GM12878 (cell line): ENCODE measurements around the gene CSK. TPM values are rescaled to one million over a fixed set of nuclear protein-coding genes. Genes with fewer than 3 reads are reported as not detected.

ENCODE experiments used
- ATAC-seq: fragments of 200-7000 bp; cut with Tn5 transposase; 3 replicates; pipeline ENCODE4 v1.9.1; 2020; ENCODE audit warnings: mild to moderate bottlenecking, moderate library complexity
- BruUV-seq: library from RNA; stranded (reverse); fragments of 400-500 nt; replicated peaks from 2 replicates; lab custom pipeline; 2021; lab: Mats Ljungman, UMichigan
- CTCF ChIA-PET: fragments of 300-600 bp; sonication (Branson Sonifier 250); formaldehyde crosslinking; extraction: SDS; loops from one replicate; lab custom pipeline; 2021; ENCODE audit warnings: inconsistent platforms; lab: Yijun Ruan, JAX
- POLR2A ChIA-PET: fragments of 350-600 bp; formaldehyde crosslinking; extraction: SDS; loops from one replicate; lab custom pipeline; 2021; ENCODE audit warnings: inconsistent platforms; lab: Charles Lee
- RAD21 ChIA-PET: fragments of 300-600 bp; sonication (Branson Sonifier 250); formaldehyde crosslinking; loops from one replicate; lab custom pipeline; 2023; ENCODE audit warnings: antibody characterized with exemption; ENCODE audit not compliant: unreplicated experiment; lab: Charles Lee
- SMC1A ChIA-PET: fragments of 300-600 bp; sonication (Branson Sonifier 250); formaldehyde crosslinking; loops from one replicate; lab custom pipeline; 2023; ENCODE audit not compliant: unreplicated experiment, uncharacterized antibody; lab: Charles Lee
- DNase-seq: peaks from one replicate; pipeline ENCODE4 v3.0.0-alpha.2; 2011; ENCODE audit warnings: low read depth, low spot score
- FAIRE-seq: peaks from 3 replicates; lab custom pipeline; 2011; peaks lifted over from hg19 to GRCh38; lab: Jason Lieb, UNC
- H2AFZ ChIP-seq: 2 replicates; pipeline ENCODE4 v1.6.0; 2011; ENCODE audit warnings: low read depth, low read length, control low read depth; ENCODE audit not compliant: control insufficient read depth
- H3K27ac ChIP-seq: 2 replicates; pipeline ENCODE4 v1.5.1; 2011; ENCODE audit warnings: control low read depth; ENCODE audit not compliant: control insufficient read depth, insufficient read depth
- H3K27me3 ChIP-seq, 2 experiments: replicated peaks in 1 of 2; 2 replicates each; pipeline versions ENCODE4 v1.6.0 to v1.6.1; 2011; ENCODE audit warnings: low read length in 1 of 2; ENCODE audit not compliant: control insufficient read depth in 2 of 2, insufficient read depth in 2 of 2
- H3K36me3 ChIP-seq, 2 experiments: 2 replicates each; pipeline ENCODE4 v1.5.1; 2011; ENCODE audit warnings: low read length in 1 of 2; ENCODE audit not compliant: control insufficient read depth in 2 of 2, insufficient read depth in 2 of 2
- H3K4me1 ChIP-seq: 2 replicates; pipeline ENCODE4 v1.6.1; 2011; ENCODE audit warnings: mild to moderate bottlenecking, low read length, moderate library complexity, mixed read lengths; ENCODE audit not compliant: control insufficient read depth, insufficient read depth
- H3K4me2 ChIP-seq: 2 replicates; pipeline ENCODE4 v1.6.0; 2011; ENCODE audit warnings: control low read depth; ENCODE audit not compliant: control insufficient read depth, insufficient read depth
- H3K4me3 ChIP-seq: fragments of 200-600 bp; sonication (generic); 2 replicates; pipeline ENCODE4 v1.5.1; 2016
- H3K79me2 ChIP-seq: 2 replicates; pipeline ENCODE4 v1.6.0; 2011; ENCODE audit warnings: low read length; ENCODE audit not compliant: control insufficient read depth, insufficient read depth
- H3K9ac ChIP-seq: 2 replicates; pipeline ENCODE4 v1.8.0; 2011; ENCODE audit warnings: low read length, control low read depth, mixed read lengths; ENCODE audit not compliant: control insufficient read depth, insufficient read depth
- H3K9me3 ChIP-seq: replicated peaks from 3 replicates; pipeline ENCODE4 v1.5.1; 2011; ENCODE audit warnings: mild to moderate bottlenecking, low read length; ENCODE audit not compliant: control insufficient read depth, insufficient read depth
- H4K20me1 ChIP-seq: 2 replicates; pipeline ENCODE4 v1.6.0; 2011; ENCODE audit not compliant: control insufficient read depth, insufficient read depth
- BRCA1 ChIP-seq: IDR thresholded peaks from 2 replicates; pipeline ENCODE4 v1.6.1; 2011; ENCODE audit warnings: low read depth, low read length, improper control_type of control experiment
- GATAD2B ChIP-seq: fragments of 450-650 bp; conservative IDR thresholded peaks from 2 replicates; pipeline ENCODE4 v1.6.1; 2017; ENCODE audit warnings: low read depth, mild to moderate bottlenecking, moderate library complexity
- HCFC1 ChIP-seq: fragments of 150-350 bp; IDR thresholded peaks from 2 replicates; pipeline ENCODE4 v1.6.1; 2014; ENCODE audit warnings: low read length
- IKZF1 ChIP-seq: fragments of 450-650 bp; conservative IDR thresholded peaks from 2 replicates; pipeline ENCODE4 v1.6.1; 2017; ENCODE audit warnings: antibody characterized with exemption, mild to moderate bottlenecking
- IKZF2 ChIP-seq, 2 experiments: fragments of 450-650 bp; IDR thresholded peaks; 2 replicates each; pipeline ENCODE4 v1.6.1; 2017; ENCODE audit warnings: mild to moderate bottlenecking in 2 of 2, moderate library complexity in 2 of 2
- JUND ChIP-seq: IDR thresholded peaks from 2 replicates; pipeline ENCODE4 v1.6.1; 2012; ENCODE audit warnings: low read depth, mild to moderate bottlenecking, low read length, improper control_type of control experiment, moderate library complexity
- SPI1 ChIP-seq: IDR thresholded peaks from 2 replicates; pipeline ENCODE4 v1.6.1; 2011; ENCODE audit warnings: low read depth, mild to moderate bottlenecking, low read length, moderate library complexity, borderline replicate concordance; ENCODE audit not compliant: insufficient read depth
- TAF1 ChIP-seq: IDR thresholded peaks from 2 replicates; pipeline ENCODE4 v1.6.1; 2011; ENCODE audit warnings: mild to moderate bottlenecking, low read depth, low read length, borderline replicate concordance
- WGBS: methylation state at CpG from one replicate; pipeline ENCODE4 v1.1.6; 2016; ENCODE audit warnings: low lambda C conversion rate; ENCODE audit not compliant: insufficient replicate concordance, insufficient coverage; ENCODE audit errors: missing lambda C conversion rate; 5-methylcytosine and 5-hydroxymethylcytosine counted together
- in situ Hi-C: fragments of 300-500 bp; cut with MboI; formaldehyde crosslinking; loops from 9 replicates; pipeline ENCODE4 v1.14.3; 2018; ENCODE audit warnings: mixed read lengths
- intact Hi-C: fragments of 100-400 bp; cut with micrococcal nuclease; formaldehyde crosslinking; loops from one replicate; pipeline ENCODE4 v1.14.2; 2022; ENCODE audit not compliant: unreplicated experiment
- polyA plus RNA-seq, 11 experiments: library from polyadenylated mRNA; depleted of rRNA in 4 of 11; unstranded in 6 of 11; stranded (reverse) in 5 of 11; fragments of >200 nt; fragmentation: Nextera tagmentation in 4 of 11; fragmentation: Illumina TruSeq in 1 of 11; extraction: Ambion mirVana in 4 of 11; extraction: Trizol in 1 of 11; gene quantifications; 1 replicate in 1 of 11; 2 replicates in 10 of 11; pipeline versions ENCODE4 v1.2.1 to v1.2.3, GENCODE V29; 2011 to 2016; ENCODE audit warnings: inconsistent platforms in 2 of 11, missing spikeins in 2 of 11, low read depth in 1 of 11
- total RNA-seq, 4 experiments: library from RNA; depleted of rRNA in 3 of 4; stranded (reverse); fragments of >200 nt in 3 of 4; fragmentation: Illumina TruSeq in 1 of 4; extraction: Trizol in 1 of 4; gene quantifications; 2 replicates each; pipeline versions ENCODE4 v1.2.1 to v1.2.3, GENCODE V29; 2013 to 2021
- TF ChIP-seq, protein P1 (sequence below): fragments of 450-650 bp; formaldehyde crosslinking; IDR thresholded peaks from 2 replicates; pipeline ENCODE4 v1.4.0; 2020; ENCODE audit warnings: mild to moderate bottlenecking, moderate library complexity
- TF ChIP-seq, protein P2 (sequence below): fragments of 450-650 bp; conservative IDR thresholded peaks from 2 replicates; pipeline ENCODE4 v1.6.1; 2017; ENCODE audit warnings: mild to moderate bottlenecking, moderate library complexity
- TF ChIP-seq, protein P3 (sequence below): IDR thresholded peaks from 2 replicates; pipeline ENCODE4 v1.6.1; 2012; ENCODE audit warnings: low read depth, low read length, improper control_type of control experiment

The CSK gene
- total and polyA plus RNA-seq, 10 of the 15 experiments (the other 5 are each of a cell fraction or from before 2014, with no cell fraction given) = 3.4 to 327 (median 75.8) TPM

DNA sequence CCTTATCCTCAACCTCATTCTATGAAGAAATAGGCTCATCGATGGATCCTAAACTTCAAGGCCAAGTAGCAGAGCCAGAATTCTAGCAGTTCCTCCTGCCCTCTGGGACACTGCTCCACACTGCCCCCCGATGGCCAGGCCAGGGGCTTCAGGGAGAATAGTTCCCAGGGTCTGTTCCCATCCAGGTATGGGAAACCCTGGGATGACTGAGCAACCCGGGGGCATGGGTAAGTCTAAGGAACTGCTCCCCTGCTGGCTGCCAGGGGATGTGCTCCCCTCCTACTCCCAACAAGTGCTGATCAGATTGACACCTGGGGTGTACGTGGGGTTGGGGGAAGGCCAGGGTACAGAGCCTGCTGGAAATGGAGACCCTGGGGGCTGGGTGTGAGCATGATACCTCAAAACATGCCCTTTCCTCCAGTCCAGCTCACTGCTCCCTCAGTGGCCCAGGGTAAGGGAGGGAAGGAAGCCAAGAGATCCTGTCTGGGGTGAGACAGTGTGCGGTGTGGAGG lies 53.5 kb downstream of the CSK start (continued):
- TF ChIP-seq, protein P1, sequence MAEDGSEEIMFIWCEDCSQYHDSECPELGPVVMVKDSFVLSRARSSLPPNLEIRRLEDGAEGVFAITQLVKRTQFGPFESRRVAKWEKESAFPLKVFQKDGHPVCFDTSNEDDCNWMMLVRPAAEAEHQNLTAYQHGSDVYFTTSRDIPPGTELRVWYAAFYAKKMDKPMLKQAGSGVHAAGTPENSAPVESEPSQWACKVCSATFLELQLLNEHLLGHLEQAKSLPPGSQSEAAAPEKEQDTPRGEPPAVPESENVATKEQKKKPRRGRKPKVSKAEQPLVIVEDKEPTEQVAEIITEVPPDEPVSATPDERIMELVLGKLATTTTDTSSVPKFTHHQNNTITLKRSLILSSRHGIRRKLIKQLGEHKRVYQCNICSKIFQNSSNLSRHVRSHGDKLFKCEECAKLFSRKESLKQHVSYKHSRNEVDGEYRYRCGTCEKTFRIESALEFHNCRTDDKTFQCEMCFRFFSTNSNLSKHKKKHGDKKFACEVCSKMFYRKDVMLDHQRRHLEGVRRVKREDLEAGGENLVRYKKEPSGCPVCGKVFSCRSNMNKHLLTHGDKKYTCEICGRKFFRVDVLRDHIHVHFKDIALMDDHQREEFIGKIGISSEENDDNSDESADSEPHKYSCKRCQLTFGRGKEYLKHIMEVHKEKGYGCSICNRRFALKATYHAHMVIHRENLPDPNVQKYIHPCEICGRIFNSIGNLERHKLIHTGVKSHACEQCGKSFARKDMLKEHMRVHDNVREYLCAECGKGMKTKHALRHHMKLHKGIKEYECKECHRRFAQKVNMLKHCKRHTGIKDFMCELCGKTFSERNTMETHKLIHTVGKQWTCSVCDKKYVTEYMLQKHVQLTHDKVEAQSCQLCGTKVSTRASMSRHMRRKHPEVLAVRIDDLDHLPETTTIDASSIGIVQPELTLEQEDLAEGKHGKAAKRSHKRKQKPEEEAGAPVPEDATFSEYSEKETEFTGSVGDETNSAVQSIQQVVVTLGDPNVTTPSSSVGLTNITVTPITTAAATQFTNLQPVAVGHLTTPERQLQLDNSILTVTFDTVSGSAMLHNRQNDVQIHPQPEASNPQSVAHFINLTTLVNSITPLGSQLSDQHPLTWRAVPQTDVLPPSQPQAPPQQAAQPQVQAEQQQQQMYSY (CRISPR knock-in tag) = no peak
- TF ChIP-seq IKZF2 (IDR thresholded peaks at IDR 0.05) (peak; percentile 50 to 64; a peak in 3 of 4 replicates), GATAD2B (no peak), SPI1 (peak; percentile 22; the same call in 1 of the 2 replicates), BRCA1 (no peak), IKZF1 (peak; percentile 77)

GRCh38 chr15:74836846-74837245 lies 55.0 kb downstream of the CSK start:
- Histone ChIP-seq H3K79me2 (no peaks in the 10 kb centered on the region), H3K4me3 (no peak overlapping the region), H3K27ac (no peak overlapping the region), H3K27me3 (no peaks in the 10 kb centered on the region), H2AFZ (no peak overlapping the region), H3K4me2 (no peak overlapping the region), H3K9me3 (no peaks in the 10 kb centered on the region), H3K36me3 (no peaks in the 10 kb centered on the region), H3K9ac (no peak overlapping the region), H3K4me1 (no peaks in the 10 kb centered on the region; the same call in 1 of the 2 replicates), H4K20me1 (no peaks in the 10 kb centered on the region)
- DNase-seq = no peak
- BruUV-seq = no TSS peak
- ChIA-PET POLR2A (interaction anchor here (1.5 kb wide), 1 partner anchor 60 kb away, joined by 6 read pairs; no protein-coding TSS in a partner anchor), CTCF (interaction anchor here (0.6 to 4.5 kb wide), 11 partner anchors 8 to 118 kb away, joined by 3 to 30 read pairs (median 3); no protein-coding TSS in a partner anchor), RAD21 (interaction anchor here (0.6 to 2.5 kb wide), 3 partner anchors 11 to 205 kb away, joined by 3 to 17 read pairs (median 4); partner anchors contain the start of gene CPLX3), SMC1A (interaction anchor here (1.0 to 3.0 kb wide), 3 partner anchors 65 to 114 kb away, joined by 3 to 16 read pairs (median 7); no protein-coding TSS in a partner anchor)
- 75% methylated on average over 7 of the region's 7 CpGs for WGBS
- in situ Hi-C loops = no loop called here
- no peak for FAIRE-seq
- intact Hi-C loops = loop anchor here (5.0 kb wide), 1 partner anchor 200 kb away; no protein-coding TSS in a partner anchor
- no peak for ATAC-seq
- no peak for TF ChIP-seq IKZF1
- TF ChIP-seq, protein P2, sequence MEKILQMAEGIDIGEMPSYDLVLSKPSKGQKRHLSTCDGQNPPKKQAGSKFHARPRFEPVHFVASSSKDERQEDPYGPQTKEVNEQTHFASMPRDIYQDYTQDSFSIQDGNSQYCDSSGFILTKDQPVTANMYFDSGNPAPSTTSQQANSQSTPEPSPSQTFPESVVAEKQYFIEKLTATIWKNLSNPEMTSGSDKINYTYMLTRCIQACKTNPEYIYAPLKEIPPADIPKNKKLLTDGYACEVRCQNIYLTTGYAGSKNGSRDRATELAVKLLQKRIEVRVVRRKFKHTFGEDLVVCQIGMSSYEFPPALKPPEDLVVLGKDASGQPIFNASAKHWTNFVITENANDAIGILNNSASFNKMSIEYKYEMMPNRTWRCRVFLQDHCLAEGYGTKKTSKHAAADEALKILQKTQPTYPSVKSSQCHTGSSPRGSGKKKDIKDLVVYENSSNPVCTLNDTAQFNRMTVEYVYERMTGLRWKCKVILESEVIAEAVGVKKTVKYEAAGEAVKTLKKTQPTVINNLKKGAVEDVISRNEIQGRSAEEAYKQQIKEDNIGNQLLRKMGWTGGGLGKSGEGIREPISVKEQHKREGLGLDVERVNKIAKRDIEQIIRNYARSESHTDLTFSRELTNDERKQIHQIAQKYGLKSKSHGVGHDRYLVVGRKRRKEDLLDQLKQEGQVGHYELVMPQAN = no peak
- TF ChIP-seq SPI1 = no peak
- no peak for TF ChIP-seq BRCA1
- TF ChIP-seq, protein P3, sequence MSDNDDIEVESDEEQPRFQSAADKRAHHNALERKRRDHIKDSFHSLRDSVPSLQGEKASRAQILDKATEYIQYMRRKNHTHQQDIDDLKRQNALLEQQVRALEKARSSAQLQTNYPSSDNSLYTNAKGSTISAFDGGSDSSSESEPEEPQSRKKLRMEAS = no peak
- no peak for TF ChIP-seq TAF1
- TF ChIP-seq, protein P1 (CRISPR knock-in tag) = no peak
- TF ChIP-seq JUND = no peak
- TF ChIP-seq HCFC1 = no peak
